ENCODE measurements around the gene ECHS1. TPM values are rescaled to one million over a fixed set of nuclear protein-coding genes. Genes with fewer than 3 reads are reported as not detected.

ECHS1 gene
- total and polyA plus RNA-seq, 9 of the 15 experiments (the other 6 are each of a cell fraction or from before 2014, with no cell fraction given), result 16.6 to 100 (median 68.1) TPM

DNA sequence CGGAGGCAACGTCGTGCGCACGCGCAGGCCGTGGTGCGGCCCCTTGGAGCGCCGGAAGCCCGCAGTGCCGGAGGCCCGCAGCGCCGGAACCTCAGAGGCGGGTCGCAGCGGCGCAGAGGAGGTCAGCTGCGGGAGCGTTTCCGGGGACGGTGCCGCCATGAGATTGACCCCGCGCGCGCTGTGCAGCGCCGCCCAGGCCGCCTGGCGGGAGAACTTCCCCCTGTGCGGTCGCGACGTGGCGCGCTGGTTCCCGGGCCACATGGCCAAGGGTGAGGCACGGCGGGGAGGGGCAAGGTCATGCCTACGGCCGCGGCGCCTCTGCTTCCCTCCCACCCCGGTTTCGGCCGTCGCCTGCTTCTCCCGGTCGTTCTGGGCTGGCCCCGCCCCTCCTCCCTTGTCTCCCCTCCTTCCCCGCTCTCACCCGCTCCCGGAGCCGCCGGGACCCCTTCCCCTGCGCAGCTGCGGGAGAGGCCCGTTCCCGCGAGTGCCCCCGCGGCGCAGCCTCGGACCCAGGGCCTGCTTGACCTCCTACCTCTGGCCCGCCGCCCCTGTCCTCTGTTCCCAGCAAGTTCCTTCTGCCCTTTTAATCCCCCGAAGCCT, 21.0 kb upstream of the ECHS1 start, which contains the start of gene MTG1 (continued):
- TF ChIP-seq, protein P1, sequence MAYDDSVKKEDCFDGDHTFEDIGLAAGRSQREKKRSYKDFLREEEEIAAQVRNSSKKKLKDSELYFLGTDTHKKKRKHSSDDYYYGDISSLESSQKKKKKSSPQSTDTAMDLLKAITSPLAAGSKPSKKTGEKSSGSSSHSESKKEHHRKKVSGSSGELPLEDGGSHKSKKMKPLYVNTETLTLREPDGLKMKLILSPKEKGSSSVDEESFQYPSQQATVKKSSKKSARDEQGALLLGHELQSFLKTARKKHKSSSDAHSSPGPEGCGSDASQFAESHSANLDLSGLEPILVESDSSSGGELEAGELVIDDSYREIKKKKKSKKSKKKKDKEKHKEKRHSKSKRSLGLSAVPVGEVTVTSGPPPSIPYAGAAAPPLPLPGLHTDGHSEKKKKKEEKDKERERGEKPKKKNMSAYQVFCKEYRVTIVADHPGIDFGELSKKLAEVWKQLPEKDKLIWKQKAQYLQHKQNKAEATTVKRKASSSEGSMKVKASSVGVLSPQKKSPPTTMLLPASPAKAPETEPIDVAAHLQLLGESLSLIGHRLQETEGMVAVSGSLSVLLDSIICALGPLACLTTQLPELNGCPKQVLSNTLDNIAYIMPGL (CRISPR knock-in tag; IDR thresholded peaks at IDR 0.05), result no peak
- TF ChIP-seq HMGN3 (IDR thresholded peaks at IDR 0.05; ENCODE audit: borderline replicate concordance, extremely low read depth, insufficient read length, low read depth, low read length), result peak; percentile 97
- peak; percentile 72 for TF ChIP-seq ETV1 (tag; conservative IDR thresholded peaks at IDR 0.05; ENCODE audit: low read depth)
- 0 out of 2 replicates have a peak, but pooled peaks have one; percentile 53 for TF ChIP-seq OTX1 (CRISPR knock-in tag; IDR thresholded peaks at IDR 0.05)
- TF ChIP-seq PHF8 (IDR thresholded peaks at IDR 0.05; ENCODE audit: borderline replicate concordance, low read length), result peak; percentile 75; the same call in 1 of the 2 replicates
- TF ChIP-seq, protein P2, sequence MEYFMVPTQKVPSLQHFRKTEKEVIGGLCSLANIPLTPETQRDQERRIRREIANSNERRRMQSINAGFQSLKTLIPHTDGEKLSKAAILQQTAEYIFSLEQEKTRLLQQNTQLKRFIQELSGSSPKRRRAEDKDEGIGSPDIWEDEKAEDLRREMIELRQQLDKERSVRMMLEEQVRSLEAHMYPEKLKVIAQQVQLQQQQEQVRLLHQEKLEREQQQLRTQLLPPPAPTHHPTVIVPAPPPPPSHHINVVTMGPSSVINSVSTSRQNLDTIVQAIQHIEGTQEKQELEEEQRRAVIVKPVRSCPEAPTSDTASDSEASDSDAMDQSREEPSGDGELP (CRISPR knock-in tag; IDR thresholded peaks at IDR 0.05; ENCODE audit: borderline replicate concordance), result peak; percentile 96
- TF ChIP-seq HNRNPH1 (optimal IDR thresholded peaks at IDR 0.05; ENCODE audit: low read depth, low read length), result no peak
- 0 out of 2 replicates have a peak, but pooled peaks have one; percentile 33 for TF ChIP-seq HLTF (IDR thresholded peaks at IDR 0.05)
- peak; percentile 72; the same call in 1 of the 2 replicates for TF ChIP-seq SP1 (CRISPR knock-in tag; IDR thresholded peaks at IDR 0.05)
- TF ChIP-seq ZNF584 (CRISPR knock-in tag; IDR thresholded peaks at IDR 0.05; ENCODE audit: low read depth), result no peak
- TF ChIP-seq ZKSCAN1 (IDR thresholded peaks at IDR 0.05; ENCODE audit: low read depth, low read length), result peak; percentile 60; the same call in 1 of the 2 replicates
- TF ChIP-seq DIDO1 (tag; IDR thresholded peaks at IDR 0.05; ENCODE audit: low read depth), result peak; percentile 44; the same call in 1 of the 2 replicates
- TF ChIP-seq TRIM24 (IDR thresholded peaks at IDR 0.05), result peak in 1 of 2 experiments; percentile 82; a peak in 2 of 4 replicates
- peak; percentile 37; the same call in 1 of the 2 replicates for TF ChIP-seq CHD2 (IDR thresholded peaks at IDR 0.05; ENCODE audit: low read depth, low read length)
- no peak for TF ChIP-seq HIVEP1 (CRISPR knock-in tag; IDR thresholded peaks at IDR 0.05)
- no peak for TF ChIP-seq U2AF2 (optimal IDR thresholded peaks at IDR 0.05; ENCODE audit: low read depth, low read length)
- TF ChIP-seq FIP1L1 (IDR thresholded peaks at IDR 0.05; ENCODE audit: low read depth, low read length, poor library complexity, severe bottlenecking), result peak; percentile 86
- TF ChIP-seq ZNF766 (CRISPR knock-in tag; conservative IDR thresholded peaks at IDR 0.05), result no peak
- TF ChIP-seq, protein P3, sequence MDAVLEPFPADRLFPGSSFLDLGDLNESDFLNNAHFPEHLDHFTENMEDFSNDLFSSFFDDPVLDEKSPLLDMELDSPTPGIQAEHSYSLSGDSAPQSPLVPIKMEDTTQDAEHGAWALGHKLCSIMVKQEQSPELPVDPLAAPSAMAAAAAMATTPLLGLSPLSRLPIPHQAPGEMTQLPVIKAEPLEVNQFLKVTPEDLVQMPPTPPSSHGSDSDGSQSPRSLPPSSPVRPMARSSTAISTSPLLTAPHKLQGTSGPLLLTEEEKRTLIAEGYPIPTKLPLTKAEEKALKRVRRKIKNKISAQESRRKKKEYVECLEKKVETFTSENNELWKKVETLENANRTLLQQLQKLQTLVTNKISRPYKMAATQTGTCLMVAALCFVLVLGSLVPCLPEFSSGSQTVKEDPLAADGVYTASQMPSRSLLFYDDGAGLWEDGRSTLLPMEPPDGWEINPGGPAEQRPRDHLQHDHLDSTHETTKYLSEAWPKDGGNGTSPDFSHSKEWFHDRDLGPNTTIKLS (IDR thresholded peaks at IDR 0.05; ENCODE audit: borderline replicate concordance, low read depth), result peak; percentile 99
- TF ChIP-seq MTA1 (IDR thresholded peaks at IDR 0.05; ENCODE audit: borderline replicate concordance), result peak; percentile 93
- no peak for TF ChIP-seq ZNF589 (CRISPR knock-in tag; IDR thresholded peaks at IDR 0.05; ENCODE audit: low read depth)
- no peak for TF ChIP-seq HSF4 (CRISPR knock-in tag; IDR thresholded peaks at IDR 0.05; ENCODE audit: borderline replicate concordance)
